Muscle layer of duodenum (tissue), 2 donors: Measurements from ENCODE around the gene WNT7B.

ENCODE experiments used
- H3K27ac ChIP-seq: one replicate; pipeline ENCODE4 v1.7.0; 2013; ENCODE audit warnings: mild to moderate bottlenecking, low read length
- H3K27me3 ChIP-seq: one replicate; pipeline ENCODE4 v1.7.0; 2013; ENCODE audit warnings: low read depth, mild to moderate bottlenecking, control low read depth, low read length
- H3K36me3 ChIP-seq, 2 donors: one replicate each; pipeline ENCODE4 v1.7.0; 2013; ENCODE audit warnings: low read length in 2 of 2, control low read depth in 1 of 2, mild to moderate bottlenecking in 1 of 2; ENCODE audit not compliant: insufficient read depth in 2 of 2, control insufficient read depth in 1 of 2
- H3K4me1 ChIP-seq, 2 donors: one replicate each; pipeline ENCODE4 v1.7.0; 2013; ENCODE audit warnings: low read length in 2 of 2, mild to moderate bottlenecking in 2 of 2, control low read depth in 1 of 2, moderate library complexity in 1 of 2; ENCODE audit not compliant: insufficient read depth in 2 of 2, control insufficient read depth in 1 of 2
- H3K4me3 ChIP-seq, 2 donors: one replicate each; pipeline ENCODE4 v1.7.0; 2013; ENCODE audit warnings: low read length in 2 of 2, low read depth in 1 of 2, mild to moderate bottlenecking in 1 of 2
- H3K9me3 ChIP-seq, 2 donors: one replicate each; pipeline ENCODE4 v1.7.0; 2013; ENCODE audit warnings: low read length in 2 of 2, control low read depth in 1 of 2, mild to moderate bottlenecking in 1 of 2; ENCODE audit not compliant: control insufficient read depth in 1 of 2
- donor health status: healthy.

WNT7B gene

DNA sequence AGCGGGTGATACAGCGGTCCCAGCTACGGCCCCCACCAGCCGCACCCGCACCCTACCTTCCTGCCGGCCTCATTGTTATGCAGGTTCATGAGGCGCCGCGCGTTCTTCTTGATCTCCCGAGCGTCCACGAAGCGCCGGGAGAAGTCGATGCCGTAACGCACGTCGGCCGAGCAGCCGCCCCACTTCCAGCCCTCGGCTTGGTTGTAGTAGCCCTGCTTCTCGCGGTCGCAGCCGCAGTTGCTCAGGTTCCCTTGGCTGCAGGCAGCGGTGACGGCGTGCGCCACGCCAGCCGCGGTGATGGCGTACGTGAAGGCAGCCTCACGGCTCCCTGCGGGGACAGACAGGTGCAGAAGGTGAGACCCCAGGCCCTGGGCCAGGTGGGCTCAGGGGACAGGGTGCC lies 45.9 kb downstream of the WNT7B start:
- H3K9me3 ChIP-seq = no peaks in the 10 kb centered on the region

GRCh38 chr22:45930324-45930723 lies 46.6 kb downstream of the WNT7B start:
- Histone ChIP-seq H3K36me3 (no peaks in the 10 kb centered on the region), H3K27ac (no peak overlapping the region), H3K4me3 (no peak overlapping the region), H3K9me3 (no peaks in the 10 kb centered on the region), H3K4me1 (peaks cover 0 to 7% of the 10 kb centered on the region in 2 donors), H3K27me3 (peaks cover 16% of the 10 kb centered on the region)

More for the DNA sequence above, 45.9 kb downstream of the WNT7B start:
- H3K36me3 ChIP-seq = no peaks in the 10 kb centered on the region
- H3K4me1 ChIP-seq = peaks cover 0 to 7% of the 10 kb centered on the region in 2 donors
- H3K27me3 ChIP-seq = peaks cover 16% of the 10 kb centered on the region
- no peak overlapping the region for H3K27ac ChIP-seq
- no peak overlapping the region for H3K4me3 ChIP-seq

- no peak overlapping the region for H3K4me3 ChIP-seq
- H3K36me3 ChIP-seq = no peaks in the 10 kb centered on the region
- no peaks in the 10 kb centered on the region for H3K9me3 ChIP-seq
- H3K4me1 ChIP-seq = peaks cover 0 to under 1% of the 10 kb centered on the region in 2 donors
- peaks cover 16% of the 10 kb centered on the region for H3K27me3 ChIP-seq
- H3K27ac ChIP-seq = no peak overlapping the region
These were observed 47.3 kb downstream of the WNT7B start for GRCh38 chr22:45929649-45930048.

- no peak overlapping the region for H3K4me3 ChIP-seq
- H3K27me3 ChIP-seq = peaks cover 16% of the 10 kb centered on the region
- H3K9me3 ChIP-seq = no peaks in the 10 kb centered on the region
- no peak overlapping the region for H3K27ac ChIP-seq
- H3K36me3 ChIP-seq = no peaks in the 10 kb centered on the region
- H3K4me1 ChIP-seq = no peaks in the 10 kb centered on the region
These were observed 48.1 kb downstream of the WNT7B start for GRCh38 chr22:45928726-45929368.

GRCh38 chr22:45927059-45927458 lies 49.9 kb downstream of the WNT7B start:
- Histone ChIP-seq H3K36me3 (no peaks in the 10 kb centered on the region), H3K27me3 (peaks cover 6% of the 10 kb centered on the region), H3K9me3 (no peaks in the 10 kb centered on the region), H3K4me1 (no peaks in the 10 kb centered on the region), H3K27ac (no peak overlapping the region), H3K4me3 (no peak overlapping the region)

DNA sequence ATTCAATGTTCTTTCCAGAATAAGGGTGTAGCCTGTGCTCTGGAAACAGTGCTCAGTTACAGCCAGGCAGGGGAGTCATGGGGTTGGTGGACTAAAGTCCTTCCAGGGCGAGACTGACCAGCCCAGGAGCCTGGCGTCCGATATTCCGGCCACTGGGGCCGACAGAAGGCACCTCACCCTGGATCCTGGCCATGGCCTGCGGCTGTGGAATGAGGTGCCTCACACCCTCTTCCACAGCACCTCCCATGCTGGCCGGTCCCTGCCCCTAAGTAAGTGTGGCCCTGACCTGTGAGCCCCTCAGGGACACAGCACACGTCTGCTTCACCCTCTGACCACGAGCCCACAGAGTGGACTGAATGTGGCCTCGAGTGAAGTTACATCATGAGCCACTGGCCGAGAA lies 50.5 kb downstream of the WNT7B start:
- no peak overlapping the region for H3K27ac ChIP-seq
- no peaks in the 10 kb centered on the region for H3K36me3 ChIP-seq
- peaks cover under 1% of the 10 kb centered on the region for H3K27me3 ChIP-seq
- no peaks in the 10 kb centered on the region for H3K9me3 ChIP-seq
- H3K4me3 ChIP-seq = no peak overlapping the region
- no peaks in the 10 kb centered on the region for H3K4me1 ChIP-seq

DNA sequence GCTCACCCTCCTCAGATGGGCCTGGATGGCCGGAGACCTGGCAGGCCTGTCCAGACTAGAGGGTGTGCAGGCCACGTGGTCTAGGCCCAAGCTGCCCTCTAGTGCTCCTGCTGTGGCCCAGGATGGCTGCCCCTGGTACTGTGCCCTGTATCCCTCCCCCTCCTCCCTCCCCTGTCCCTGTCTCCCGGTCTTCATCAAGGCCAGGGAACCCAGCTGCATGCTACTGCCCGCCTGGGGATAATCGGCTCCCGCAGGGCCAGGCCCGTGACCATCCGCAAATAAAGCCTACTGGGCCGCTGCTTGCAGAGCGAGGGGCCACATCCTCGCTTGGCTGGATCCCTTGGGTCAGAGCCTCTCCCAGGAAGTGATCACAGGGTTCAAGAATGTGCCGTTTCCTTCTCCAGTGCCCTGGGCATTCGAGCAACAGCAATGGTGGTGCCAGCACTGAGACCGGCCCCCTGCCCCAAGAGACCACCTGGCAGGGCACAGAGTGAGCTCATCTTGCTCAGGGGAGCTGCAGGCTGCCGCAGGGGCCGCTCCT lies 51.1 kb downstream of the WNT7B start:
- Histone ChIP-seq H3K4me1 (no peaks in the 10 kb centered on the region), H3K4me3 (no peak overlapping the region), H3K36me3 (no peaks in the 10 kb centered on the region), H3K27ac (no peak overlapping the region), H3K27me3 (no peaks in the 10 kb centered on the region), H3K9me3 (no peaks in the 10 kb centered on the region)

DNA sequence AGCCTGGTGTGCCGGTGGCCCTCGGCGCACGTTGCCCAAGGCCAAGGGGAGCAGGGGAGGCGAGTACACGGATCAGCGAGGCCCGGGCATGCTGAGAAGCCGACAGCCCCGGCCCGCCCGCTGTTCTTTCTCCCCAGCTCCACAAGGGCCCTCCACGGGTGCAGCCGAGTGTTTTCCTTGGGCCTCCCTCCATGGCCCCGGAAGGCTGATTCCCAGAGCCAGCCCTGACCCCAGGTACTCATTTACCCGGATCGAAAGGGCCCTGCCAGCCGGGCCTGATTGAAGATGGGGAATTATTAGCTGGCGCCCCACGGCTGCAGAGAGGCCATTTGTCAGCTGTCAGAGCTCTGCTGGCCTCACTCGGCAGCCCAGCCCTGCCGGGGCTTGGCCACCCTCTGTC lies 53.1 kb downstream of the WNT7B start:
- Histone ChIP-seq H3K9me3 (no peaks in the 10 kb centered on the region), H3K4me1 (no peaks in the 10 kb centered on the region), H3K27me3 (no peaks in the 10 kb centered on the region), H3K36me3 (no peaks in the 10 kb centered on the region), H3K4me3 (no peak overlapping the region), H3K27ac (no peak overlapping the region)

- Histone ChIP-seq H3K36me3 (no peaks in the 10 kb centered on the region), H3K27ac (no peak overlapping the region), H3K27me3 (no peaks in the 10 kb centered on the region), H3K4me3 (no peak overlapping the region), H3K9me3 (no peaks in the 10 kb centered on the region), H3K4me1 (no peaks in the 10 kb centered on the region)
These were observed 53.8 kb downstream of the WNT7B start for GRCh38 chr22:45923212-45923611.

DNA sequence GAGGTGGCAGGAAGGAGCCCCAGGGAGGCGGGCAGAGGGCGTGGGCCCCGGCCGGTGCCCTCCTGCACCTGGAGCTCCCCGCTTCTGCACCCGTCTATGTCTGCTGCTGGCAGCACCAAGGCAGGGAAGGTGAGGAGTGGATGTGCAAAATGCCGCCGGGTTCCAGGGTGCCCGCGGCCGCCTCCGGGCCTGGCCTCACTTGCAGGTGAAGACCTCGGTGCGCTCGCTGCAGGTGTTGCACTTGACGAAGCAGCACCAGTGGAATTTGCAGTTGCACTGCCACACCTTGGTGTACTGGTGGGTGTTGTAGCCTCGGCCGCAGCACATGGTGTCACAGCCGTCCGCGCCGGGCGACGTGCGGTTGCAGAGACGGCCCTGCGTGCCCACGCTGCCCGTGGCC lies 54.3 kb downstream of the WNT7B start:
- Histone ChIP-seq H3K27ac (no peak overlapping the region), H3K4me1 (no peaks in the 10 kb centered on the region), H3K27me3 (no peaks in the 10 kb centered on the region), H3K9me3 (no peaks in the 10 kb centered on the region), H3K4me3 (no peak overlapping the region), H3K36me3 (no peaks in the 10 kb centered on the region)

- Histone ChIP-seq H3K27me3 (no peaks in the 10 kb centered on the region), H3K4me3 (no peak overlapping the region), H3K27ac (no peak overlapping the region), H3K9me3 (no peaks in the 10 kb centered on the region), H3K36me3 (no peaks in the 10 kb centered on the region), H3K4me1 (no peaks in the 10 kb centered on the region)
These were observed 54.7 kb downstream of the WNT7B start for GRCh38 chr22:45922256-45922655.
